Activated T-cell treated with anti-CD3 and anti-CD28 coated beads for 24 hours (primary cell): ENCODE results near the gene PRMT1.

Experiments
- DNase-seq: peaks from one replicate; pipeline ENCODE4 v3.0.0-alpha.2; 2020; ENCODE audit warnings: low read depth

PRMT1 gene

DNA sequence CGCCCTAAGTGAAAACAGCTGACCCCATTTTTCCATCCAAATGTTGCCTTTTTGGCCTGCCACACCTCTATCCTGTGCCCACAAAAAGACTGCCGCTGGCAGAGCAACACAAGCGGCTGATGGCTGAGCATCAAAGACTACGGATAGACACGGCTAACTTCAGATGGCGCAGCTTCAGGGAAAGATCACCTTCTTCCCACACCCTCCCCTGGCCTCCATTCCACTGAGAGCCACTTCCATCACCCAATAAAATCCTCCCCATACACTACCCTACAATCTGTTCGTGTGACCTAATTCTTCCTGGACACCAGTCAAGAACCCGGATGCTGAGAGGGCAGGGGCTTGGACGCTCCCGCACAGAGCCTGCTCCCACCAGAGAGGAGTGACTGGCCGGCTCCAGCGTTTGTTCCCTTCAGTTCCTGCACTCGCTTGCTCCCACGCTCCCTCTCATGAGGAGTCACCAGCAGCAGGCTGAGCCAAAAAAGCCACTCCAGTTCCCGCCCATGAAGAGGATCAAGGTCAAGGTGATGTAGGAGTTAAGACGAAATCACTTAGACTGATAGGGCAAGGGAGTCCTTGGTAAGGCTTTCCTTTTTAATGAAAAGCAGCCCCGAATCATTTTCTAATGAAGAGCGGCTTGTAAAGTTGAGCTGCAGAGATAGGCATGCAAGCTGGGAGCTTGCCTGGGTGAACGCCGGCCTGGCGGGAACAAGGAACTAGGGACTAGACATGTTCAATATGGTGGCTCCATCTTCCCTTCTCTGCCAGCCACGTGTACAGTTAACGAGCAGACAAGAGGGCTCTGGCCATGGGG lies 50.4 kb downstream of the PRMT1 start:
- no peak for DNase-seq

DNA sequence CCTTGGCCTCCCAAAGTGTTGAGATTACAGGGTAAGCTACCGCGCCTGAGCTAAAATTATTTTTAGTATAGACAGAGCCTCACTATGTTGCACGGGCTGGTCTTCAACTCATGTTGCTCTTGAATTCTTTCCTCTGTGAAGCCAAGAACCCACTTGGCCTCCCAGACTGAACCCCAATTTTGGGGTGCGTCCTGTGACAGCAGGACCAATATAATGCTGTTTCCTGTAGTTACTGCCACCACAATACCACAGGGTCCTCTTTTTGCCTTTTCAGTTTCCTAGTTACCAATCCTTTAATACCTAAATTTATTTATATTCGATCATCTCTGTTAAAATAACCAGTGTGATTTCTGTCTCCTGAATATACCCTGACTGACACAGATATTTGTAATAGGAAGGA lies 53.1 kb downstream of the PRMT1 start:
- DNase-seq: no peak
